CD4-positive, CD25-positive, alpha-beta regulatory T cell (primary cell): ENCODE measurements around the gene IFNL4. TPM values are rescaled to one million over a fixed set of nuclear protein-coding genes. Genes with fewer than 3 reads are reported as not detected.

ENCODE experiments used
- ATAC-seq, 2 donors: fragments of 150-1000 bp; cut with Tn5 transposase; one replicate each; pipeline ENCODE4 v1.10.0; 2021; ENCODE audit warnings: low read depth in 2 of 2, moderate number of reproducible peaks in 2 of 2, moderate library complexity in 1 of 2
- DNase-seq, 3 donors: peaks; one replicate each; pipeline versions ENCODE4 v3.0.0 to v3.0.0-alpha.2; 2012 to 2022; ENCODE audit warnings: mixed read lengths in 1 of 3
- H3K27ac ChIP-seq: one replicate; pipeline ENCODE4 v1.7.0; 2013; ENCODE audit warnings: mild to moderate bottlenecking, low read length; ENCODE audit not compliant: insufficient read depth, poor library complexity, severe bottlenecking
- H3K27me3 ChIP-seq: one replicate; pipeline ENCODE4 v1.7.0; 2013; ENCODE audit warnings: low read length; ENCODE audit not compliant: control insufficient read depth, insufficient read depth
- H3K36me3 ChIP-seq: one replicate; pipeline ENCODE4 v1.7.0; 2013; ENCODE audit warnings: mild to moderate bottlenecking, low read length, moderate library complexity; ENCODE audit not compliant: control insufficient read depth, insufficient read depth
- H3K4me1 ChIP-seq: 2 replicates; pipeline ENCODE4 v1.7.0; 2013; ENCODE audit warnings: mild to moderate bottlenecking, low read length; ENCODE audit not compliant: insufficient read depth, control insufficient read depth, poor library complexity, severe bottlenecking
- H3K4me3 ChIP-seq: one replicate; pipeline ENCODE4 v1.7.0; 2013; ENCODE audit warnings: low read depth, mild to moderate bottlenecking, low read length, moderate library complexity
- H3K9me3 ChIP-seq, 2 experiments: 1 replicate in 1 of 2; 2 replicates in 1 of 2; pipeline ENCODE4 v1.7.0; 2013; ENCODE audit warnings: low read length in 2 of 2, mild to moderate bottlenecking in 1 of 2, moderate library complexity in 1 of 2; ENCODE audit not compliant: control insufficient read depth in 2 of 2
- H3K27ac Mint-ChIP-seq, 3 donors: one replicate each; pipeline ENCODE4 v1.8.0; 2020 to 2022; ENCODE audit warnings: mild to moderate bottlenecking in 3 of 3, mixed read lengths in 3 of 3, moderate library complexity in 2 of 3
- H3K27me3 Mint-ChIP-seq: one replicate; pipeline ENCODE4 v1.8.0; 2022; ENCODE audit warnings: mild to moderate bottlenecking, mixed read lengths
- H3K36me3 Mint-ChIP-seq: one replicate; pipeline ENCODE4 v1.8.0; 2020; ENCODE audit warnings: mixed read lengths
- H3K4me1 Mint-ChIP-seq, 4 donors: one replicate each; pipeline ENCODE4 v1.8.0; 2020 to 2022; ENCODE audit warnings: mixed read lengths in 4 of 4, mild to moderate bottlenecking in 1 of 4
- H3K4me3 Mint-ChIP-seq, 4 donors: one replicate each; pipeline ENCODE4 v1.8.0; 2020 to 2022; ENCODE audit warnings: mild to moderate bottlenecking in 4 of 4, mixed read lengths in 4 of 4, moderate library complexity in 3 of 4
- H3K9me3 Mint-ChIP-seq, 7 donors: one replicate each; pipeline ENCODE4 v1.8.0; 2020 to 2022; ENCODE audit warnings: mixed read lengths in 7 of 7, mild to moderate bottlenecking in 3 of 7, moderate library complexity in 2 of 7
- polyA plus RNA-seq, 4 donors: library from polyadenylated mRNA; unstranded; fragments of 300-500 nt; fragmentation: Illumina TruSeq; gene quantifications; one replicate each; pipeline ENCODE4 v1.2.3, GENCODE V29; 2021
- total RNA-seq: library from RNA; stranded (reverse); gene quantifications from one replicate; pipeline ENCODE4 v1.2.3, GENCODE V29; 2022

Gene IFNL4
- total and polyA plus RNA-seq, 5 donors from 2014 or later = not detected

- H3K9me3 ChIP-seq = no peaks in the 10 kb centered on the region
- Mint-ChIP-seq H3K27me3 (peaks cover 37% of the 10 kb centered on the region), H3K9me3 (peaks cover 0 to 2% (median 0%) of the 10 kb centered on the region in 7 donors), H3K36me3 (peaks cover 3% of the 10 kb centered on the region), H3K4me1 (peaks cover 0 to 5% (median 2%) of the 10 kb centered on the region in 4 donors), H3K4me3 (peak overlapping the region in 1 of 4 donors; percentile 52), H3K27ac (no peak overlapping the region)
- DNase-seq (no peak), ATAC-seq (no peak)
- H3K27ac ChIP-seq = no peak overlapping the region
- H3K4me3 ChIP-seq = no peak overlapping the region
- no peaks in the 10 kb centered on the region for H3K4me1 ChIP-seq
- peaks cover 9% of the 10 kb centered on the region for H3K27me3 ChIP-seq
- no peaks in the 10 kb centered on the region for H3K36me3 ChIP-seq
Measured at GRCh38 chr19:39265321-39265916, 16.8 kb upstream of the IFNL4 start.

GRCh38 chr19:39264306-39265290, 15.9 kb upstream of the IFNL4 start:
- H3K9me3 Mint-ChIP-seq = peaks cover 0 to 2% (median 0%) of the 10 kb centered on the region in 7 donors
- no peaks in the 10 kb centered on the region for H3K9me3 ChIP-seq
- H3K4me3 Mint-ChIP-seq = no peak overlapping the region

GRCh38 chr19:39263912-39264305, 15.3 kb upstream of the IFNL4 start:
- H3K27ac ChIP-seq = no peak overlapping the region
- Mint-ChIP-seq H3K4me1 (peaks cover 0 to 5% (median 2%) of the 10 kb centered on the region in 4 donors), H3K9me3 (peaks cover 0 to 2% (median 0%) of the 10 kb centered on the region in 7 donors), H3K27me3 (peaks cover 43% of the 10 kb centered on the region), H3K4me3 (no peak overlapping the region), H3K36me3 (peaks cover 3% of the 10 kb centered on the region), H3K27ac (no peak overlapping the region)
- peaks cover 9% of the 10 kb centered on the region for H3K27me3 ChIP-seq
- H3K4me1 ChIP-seq = no peaks in the 10 kb centered on the region
- no peaks in the 10 kb centered on the region for H3K9me3 ChIP-seq
- no peak overlapping the region for H3K4me3 ChIP-seq
- no peak for ATAC-seq
- no peak for DNase-seq
- no peaks in the 10 kb centered on the region for H3K36me3 ChIP-seq

More at GRCh38 chr19:39264306-39265290, 15.9 kb upstream of the IFNL4 start:
- Mint-ChIP-seq H3K4me1 (peaks cover 0 to 5% (median 2%) of the 10 kb centered on the region in 4 donors), H3K27me3 (peaks cover 42% of the 10 kb centered on the region), H3K36me3 (peaks cover 3% of the 10 kb centered on the region), H3K27ac (no peak overlapping the region)
- Histone ChIP-seq H3K27me3 (peaks cover 9% of the 10 kb centered on the region), H3K27ac (no peak overlapping the region), H3K4me3 (no peak overlapping the region), H3K36me3 (no peaks in the 10 kb centered on the region), H3K4me1 (no peaks in the 10 kb centered on the region)
- no peak for DNase-seq
- no peak for ATAC-seq

- no peak overlapping the region for H3K4me3 Mint-ChIP-seq
- peaks cover 3 to 13% (median 5%) of the 10 kb centered on the region in 4 donors for H3K4me1 Mint-ChIP-seq
- H3K36me3 Mint-ChIP-seq = peaks cover 3% of the 10 kb centered on the region
- H3K9me3 Mint-ChIP-seq = peaks cover 0 to 2% (median 0%) of the 10 kb centered on the region in 7 donors
- Histone ChIP-seq H3K4me1 (no peaks in the 10 kb centered on the region), H3K9me3 (no peaks in the 10 kb centered on the region), H3K27me3 (peaks cover 9% of the 10 kb centered on the region), H3K36me3 (no peaks in the 10 kb centered on the region), H3K27ac (no peak overlapping the region), H3K4me3 (no peak overlapping the region)
- peaks cover 43% of the 10 kb centered on the region for H3K27me3 Mint-ChIP-seq
- no peak for ATAC-seq
- no peak overlapping the region for H3K27ac Mint-ChIP-seq
- DNase-seq = no peak
Measured at GRCh38 chr19:39262496-39262895, 13.8 kb upstream of the IFNL4 start.

GRCh38 chr19:39261704-39262103, 13.0 kb upstream of the IFNL4 start:
- Histone ChIP-seq H3K27ac (no peak overlapping the region), H3K4me3 (no peak overlapping the region), H3K9me3 (no peaks in the 10 kb centered on the region), H3K4me1 (no peaks in the 10 kb centered on the region), H3K27me3 (peaks cover 9% of the 10 kb centered on the region), H3K36me3 (no peaks in the 10 kb centered on the region)
- no peak for ATAC-seq
- Mint-ChIP-seq H3K9me3 (peaks cover 0 to 2% (median 0%) of the 10 kb centered on the region in 7 donors), H3K4me1 (peaks cover 3 to 13% (median 5%) of the 10 kb centered on the region in 4 donors), H3K36me3 (peaks cover 3% of the 10 kb centered on the region), H3K27ac (no peak overlapping the region), H3K4me3 (no peak overlapping the region), H3K27me3 (peaks cover 39% of the 10 kb centered on the region)
- no peak for DNase-seq

GRCh38 chr19:39257227-39257626, 8.6 kb upstream of the IFNL4 start:
- H3K4me3 ChIP-seq = no peak overlapping the region
- no peaks in the 10 kb centered on the region for H3K36me3 ChIP-seq
- no peaks in the 10 kb centered on the region for H3K9me3 ChIP-seq
- Mint-ChIP-seq H3K27ac (no peak overlapping the region), H3K27me3 (peaks cover 22% of the 10 kb centered on the region), H3K4me1 (peaks cover 0 to 11% (median 5%) of the 10 kb centered on the region in 4 donors), H3K36me3 (no peaks in the 10 kb centered on the region), H3K9me3 (peaks cover 0 to 3% (median 0%) of the 10 kb centered on the region in 7 donors), H3K4me3 (no peak overlapping the region)
- no peak overlapping the region for H3K27ac ChIP-seq
- H3K4me1 ChIP-seq = no peaks in the 10 kb centered on the region
- H3K27me3 ChIP-seq = peaks cover 4% of the 10 kb centered on the region
- DNase-seq (no peak), ATAC-seq (no peak)

- Mint-ChIP-seq H3K36me3 (no peaks in the 10 kb centered on the region), H3K9me3 (peaks cover 0 to 3% (median 0%) of the 10 kb centered on the region in 7 donors), H3K4me3 (no peak overlapping the region), H3K27me3 (peaks cover 20% of the 10 kb centered on the region), H3K4me1 (peaks cover 0 to 11% (median 5%) of the 10 kb centered on the region in 4 donors), H3K27ac (peak overlapping the region in 1 of 3 donors; percentile 27)
- Histone ChIP-seq H3K9me3 (no peaks in the 10 kb centered on the region), H3K27me3 (no peaks in the 10 kb centered on the region), H3K4me3 (no peak overlapping the region), H3K4me1 (no peaks in the 10 kb centered on the region), H3K36me3 (no peaks in the 10 kb centered on the region), H3K27ac (no peak overlapping the region)
- ATAC-seq (no peak), DNase-seq (no peak)
Measured at GRCh38 chr19:39254531-39255345, 6.1 kb upstream of the IFNL4 start.
